IgD-negative memory B cell (primary cell): Measurements from ENCODE around the gene RAPH1. TPM values are rescaled to one million over a fixed set of nuclear protein-coding genes. Genes with fewer than 3 reads are reported as not detected.
"Not testable (repeated sequence)": the region's sequence is repeated elsewhere in the genome, so short reads cannot be mapped to it uniquely, and the experiment has no call there.

Source experiments
- H3K27ac Mint-ChIP-seq, 3 donors: one replicate each; pipeline ENCODE4 v1.8.0; 2020 to 2022; ENCODE audit warnings: mild to moderate bottlenecking in 3 of 3, mixed read lengths in 3 of 3, moderate library complexity in 1 of 3
- H3K27me3 Mint-ChIP-seq: one replicate; pipeline ENCODE4 v1.8.0; 2021; ENCODE audit warnings: mixed read lengths
- H3K36me3 Mint-ChIP-seq: one replicate; pipeline ENCODE4 v1.8.0; 2020; ENCODE audit warnings: mild to moderate bottlenecking, mixed read lengths
- H3K4me1 Mint-ChIP-seq, 3 donors: one replicate each; pipeline ENCODE4 v1.8.0; 2020 to 2022; ENCODE audit warnings: mixed read lengths in 3 of 3, mild to moderate bottlenecking in 1 of 3
- H3K4me3 Mint-ChIP-seq, 4 donors: one replicate each; pipeline ENCODE4 v1.8.0; 2020 to 2022; ENCODE audit warnings: mild to moderate bottlenecking in 4 of 4, mixed read lengths in 4 of 4, moderate library complexity in 3 of 4
- H3K9me3 Mint-ChIP-seq, 3 donors: one replicate each; pipeline ENCODE4 v1.8.0; 2020 to 2021; ENCODE audit warnings: mixed read lengths in 3 of 3, mild to moderate bottlenecking in 1 of 3
- polyA plus RNA-seq: library from polyadenylated mRNA; unstranded; fragments of 300-500 nt; fragmentation: Illumina TruSeq; gene quantifications from one replicate; pipeline ENCODE4 v1.2.3, GENCODE V29; 2021

RAPH1 gene
- polyA plus RNA-seq, 1 donor from 2014 or later = not detected

GRCh38 chr2:203533676-203534591, 1.2 kb downstream of the RAPH1 start:
- no peaks in the 10 kb centered on the region for H3K36me3 Mint-ChIP-seq
- H3K9me3 Mint-ChIP-seq = peaks cover 9 to 18% (median 13%) of the 10 kb centered on the region in 3 donors
- H3K27me3 Mint-ChIP-seq = peaks cover 54% of the 10 kb centered on the region
- H3K4me3 Mint-ChIP-seq = peak overlapping the region; percentile 51 to 88 (median 80)
- peaks cover 9 to 23% (median 9%) of the 10 kb centered on the region in 3 donors for H3K4me1 Mint-ChIP-seq
- H3K27ac Mint-ChIP-seq = no peak overlapping the region

- peaks cover 51% of the 10 kb centered on the region for H3K27me3 Mint-ChIP-seq
- no peaks in the 10 kb centered on the region for H3K36me3 Mint-ChIP-seq
- peaks cover 8 to 10% (median 9%) of the 10 kb centered on the region in 3 donors for H3K9me3 Mint-ChIP-seq
- peak overlapping the region in 2 of 4 donors; percentile 8 to 11 for H3K4me3 Mint-ChIP-seq
- peaks cover 9 to 23% (median 9%) of the 10 kb centered on the region in 3 donors for H3K4me1 Mint-ChIP-seq
- H3K27ac Mint-ChIP-seq = no peak overlapping the region
Measured at GRCh38 chr2:203532957-203533658, 2.0 kb downstream of the RAPH1 start.

- no peak overlapping the region for H3K4me3 Mint-ChIP-seq
- no peak overlapping the region for H3K27ac Mint-ChIP-seq
- peaks cover 19% of the 10 kb centered on the region for H3K27me3 Mint-ChIP-seq
- no peaks in the 10 kb centered on the region for H3K36me3 Mint-ChIP-seq
- peaks cover 0 to 2% (median 0%) of the 10 kb centered on the region in 3 donors for H3K9me3 Mint-ChIP-seq
- no peaks in the 10 kb centered on the region for H3K4me1 Mint-ChIP-seq
Measured at GRCh38 chr2:203527719-203528118, 7.4 kb downstream of the RAPH1 start.

- not testable (repeated sequence) for H3K27me3 Mint-ChIP-seq, H3K36me3 Mint-ChIP-seq, H3K27ac Mint-ChIP-seq
Measured at GRCh38 chr2:203513268-203513667, 21.8 kb downstream of the RAPH1 start.

GRCh38 chr2:203510941-203511305, 24.2 kb downstream of the RAPH1 start:
- Mint-ChIP-seq H3K27me3 (peaks cover 11% of the 10 kb centered on the region), H3K36me3 (no peaks in the 10 kb centered on the region), H3K4me3 (no peak overlapping the region), H3K27ac (no peak overlapping the region), H3K9me3 (no peaks in the 10 kb centered on the region), H3K4me1 (no peaks in the 10 kb centered on the region)

More at GRCh38 chr2:203513268-203513667, 21.8 kb downstream of the RAPH1 start:
- not testable (repeated sequence) for H3K4me1 Mint-ChIP-seq, H3K4me3 Mint-ChIP-seq
- peaks cover 3 to 10% (median 7%) of the 10 kb centered on the region in 3 donors for H3K9me3 Mint-ChIP-seq

- no peak overlapping the region for H3K27ac Mint-ChIP-seq
- peaks cover 11% of the 10 kb centered on the region for H3K27me3 Mint-ChIP-seq
- no peaks in the 10 kb centered on the region for H3K9me3 Mint-ChIP-seq
- no peak overlapping the region for H3K4me3 Mint-ChIP-seq
- H3K4me1 Mint-ChIP-seq = no peaks in the 10 kb centered on the region
- no peaks in the 10 kb centered on the region for H3K36me3 Mint-ChIP-seq
Measured at GRCh38 chr2:203510256-203510940, 24.7 kb downstream of the RAPH1 start.

GRCh38 chr2:203503460-203503859, 31.6 kb downstream of the RAPH1 start:
- not testable (repeated sequence) for H3K27me3 Mint-ChIP-seq, H3K4me1 Mint-ChIP-seq, H3K4me3 Mint-ChIP-seq, H3K27ac Mint-ChIP-seq, H3K36me3 Mint-ChIP-seq, H3K9me3 Mint-ChIP-seq

- H3K27ac Mint-ChIP-seq = no peak overlapping the region
- H3K4me3 Mint-ChIP-seq = no peak overlapping the region
- H3K9me3 Mint-ChIP-seq = peaks cover 0 to 6% (median 0%) of the 10 kb centered on the region in 3 donors
- peaks cover 4 to 7% (median 4%) of the 10 kb centered on the region in 3 donors for H3K4me1 Mint-ChIP-seq
- no peaks in the 10 kb centered on the region for H3K27me3 Mint-ChIP-seq
- H3K36me3 Mint-ChIP-seq = no peaks in the 10 kb centered on the region
Measured at GRCh38 chr2:203501873-203502272, 33.2 kb downstream of the RAPH1 start.

- H3K27me3 Mint-ChIP-seq = no peaks in the 10 kb centered on the region
- H3K27ac Mint-ChIP-seq = no peak overlapping the region
- H3K4me3 Mint-ChIP-seq = no peak overlapping the region
- H3K36me3 Mint-ChIP-seq = no peaks in the 10 kb centered on the region
- H3K9me3 Mint-ChIP-seq = peaks cover 0 to 6% (median 0%) of the 10 kb centered on the region in 3 donors
- H3K4me1 Mint-ChIP-seq = peaks cover 4 to 7% (median 4%) of the 10 kb centered on the region in 3 donors
Measured at GRCh38 chr2:203500951-203501350, 34.1 kb downstream of the RAPH1 start.

- H3K4me1 Mint-ChIP-seq = peaks cover 4 to 7% (median 4%) of the 10 kb centered on the region in 3 donors
- no peaks in the 10 kb centered on the region for H3K27me3 Mint-ChIP-seq
- H3K27ac Mint-ChIP-seq = no peak overlapping the region
- H3K4me3 Mint-ChIP-seq = no peak overlapping the region
- no peaks in the 10 kb centered on the region for H3K36me3 Mint-ChIP-seq
- H3K9me3 Mint-ChIP-seq = peaks cover 0 to 6% (median 0%) of the 10 kb centered on the region in 3 donors
Measured at GRCh38 chr2:203500297-203500696, 34.8 kb downstream of the RAPH1 start.

GRCh38 chr2:203498161-203498560, 36.9 kb downstream of the RAPH1 start:
- Mint-ChIP-seq H3K4me1 (peaks cover 4 to 7% (median 4%) of the 10 kb centered on the region in 3 donors), H3K36me3 (no peaks in the 10 kb centered on the region), H3K9me3 (no peaks in the 10 kb centered on the region), H3K4me3 (no peak overlapping the region), H3K27me3 (no peaks in the 10 kb centered on the region), H3K27ac (no peak overlapping the region)

GRCh38 chr2:203492965-203493364, 42.1 kb downstream of the RAPH1 start:
- peaks cover under 1% of the 10 kb centered on the region for H3K36me3 Mint-ChIP-seq
- no peaks in the 10 kb centered on the region for H3K4me1 Mint-ChIP-seq
- peaks cover 2% of the 10 kb centered on the region for H3K27me3 Mint-ChIP-seq
- H3K4me3 Mint-ChIP-seq = no peak overlapping the region
- no peak overlapping the region for H3K27ac Mint-ChIP-seq
- H3K9me3 Mint-ChIP-seq = no peaks in the 10 kb centered on the region

GRCh38 chr2:203490391-203490790, 44.7 kb downstream of the RAPH1 start:
- peaks cover 0 to 2% (median 0%) of the 10 kb centered on the region in 3 donors for H3K9me3 Mint-ChIP-seq
- H3K36me3 Mint-ChIP-seq = peaks cover 2% of the 10 kb centered on the region
- H3K27me3 Mint-ChIP-seq = peaks cover 6% of the 10 kb centered on the region
- no peak overlapping the region for H3K4me3 Mint-ChIP-seq
- no peak overlapping the region for H3K27ac Mint-ChIP-seq
- no peaks in the 10 kb centered on the region for H3K4me1 Mint-ChIP-seq

GRCh38 chr2:203489531-203489930, 45.6 kb downstream of the RAPH1 start:
- Mint-ChIP-seq H3K4me1 (no peaks in the 10 kb centered on the region), H3K4me3 (no peak overlapping the region), H3K9me3 (peaks cover 0 to 2% (median 0%) of the 10 kb centered on the region in 3 donors), H3K36me3 (peaks cover 2% of the 10 kb centered on the region), H3K27me3 (peaks cover 6% of the 10 kb centered on the region), H3K27ac (no peak overlapping the region)
